Neural cell (in vitro differentiated cells): ENCODE data around the gene MTREX. TPM values are rescaled to one million over a fixed set of nuclear protein-coding genes. Genes with fewer than 3 reads are reported as not detected.

Experiments used
- H2AFZ ChIP-seq: fragments of 200-600, 300-800 bp; sonication (generic), shearing (Covaris generic); 2 replicates; pipeline ENCODE4 v1.6.0; 2014; ENCODE audit warnings: low read depth, mild to moderate bottlenecking, antibody characterized with exemption, low read length, moderate library complexity
- H3F3A ChIP-seq: fragments of 200-600 bp; shearing (Covaris generic); 2 replicates; pipeline ENCODE4 v1.6.1; 2016; ENCODE audit warnings: mild to moderate bottlenecking, moderate library complexity, mixed read lengths, antibody characterized with exemption, low read length; ENCODE audit not compliant: insufficient read depth, poor library complexity, severe bottlenecking
- H3K27ac ChIP-seq: fragments of 200-600, 300-800 bp; sonication (generic), shearing (Covaris generic); 2 replicates; pipeline ENCODE4 v1.5.1; 2014; ENCODE audit warnings: mild to moderate bottlenecking, low read length, moderate library complexity
- H3K27me3 ChIP-seq: fragments of 300-800, 200-600 bp; sonication (generic), shearing (Covaris generic); 2 replicates; pipeline ENCODE4 v1.6.0; 2014; ENCODE audit warnings: mild to moderate bottlenecking, low read depth, low read length, moderate library complexity; ENCODE audit not compliant: insufficient read depth
- H3K36me3 ChIP-seq: fragments of 300-800, 200-600 bp; sonication (generic), shearing (Covaris generic); 2 replicates; pipeline ENCODE4 v1.5.1; 2014; ENCODE audit warnings: mild to moderate bottlenecking, antibody characterized with exemption, low read length, moderate library complexity; ENCODE audit not compliant: insufficient read depth
- H3K4me2 ChIP-seq: fragments of 300-800, 200-600 bp; sonication (generic), shearing (Covaris generic); 2 replicates; pipeline ENCODE4 v1.6.0; 2014; ENCODE audit warnings: mild to moderate bottlenecking, low read length
- H3K4me3 ChIP-seq: fragments of 300-800, 200-600 bp; sonication (generic), shearing (Covaris generic); 2 replicates; pipeline ENCODE4 v1.5.1; 2014; ENCODE audit warnings: mild to moderate bottlenecking, low read length, moderate library complexity
- H3K79me2 ChIP-seq: fragments of 200-600 bp; shearing (Covaris generic); replicated peaks from 2 replicates; pipeline ENCODE4 v1.6.0; 2014; ENCODE audit warnings: mild to moderate bottlenecking, low read length, moderate library complexity; ENCODE audit not compliant: insufficient read depth
- H3K9ac ChIP-seq: fragments of 300-800, 200-600 bp; sonication (generic), shearing (Covaris generic); 2 replicates; pipeline ENCODE4 v1.6.1; 2016; ENCODE audit warnings: mild to moderate bottlenecking, low read length, mixed read lengths
- H3K9me2 ChIP-seq: fragments of 200-600 bp; shearing (Covaris generic); 2 replicates; pipeline ENCODE4 v1.6.1; 2016; ENCODE audit warnings: mild to moderate bottlenecking, low read length, mixed read lengths; ENCODE audit not compliant: insufficient read depth
- H3K9me3 ChIP-seq: fragments of 200-600, 300-800 bp; sonication (generic), shearing (Covaris generic); 2 replicates; pipeline ENCODE4 v1.6.1; 2016; ENCODE audit warnings: mild to moderate bottlenecking, mixed run types, low read length, moderate library complexity, mixed read lengths
- H4K20me1 ChIP-seq: fragments of 200-600 bp; shearing (Covaris generic); 2 replicates; pipeline ENCODE4 v1.6.1; 2016; ENCODE audit warnings: mild to moderate bottlenecking, mixed run types; ENCODE audit not compliant: insufficient read depth
- EP300 ChIP-seq: fragments of 450-650 bp; conservative IDR thresholded peaks from 2 replicates; pipeline ENCODE4 v1.6.1; 2014; ENCODE audit warnings: antibody characterized with exemption, mild to moderate bottlenecking, moderate library complexity; ENCODE audit not compliant: poor library complexity, severe bottlenecking
- EZH2 ChIP-seq: fragments of 200-600, 300-800 bp; shearing (Covaris generic), sonication (generic); IDR thresholded peaks from 2 replicates; pipeline ENCODE4 v1.6.1; 2014; ENCODE audit warnings: antibody characterized with exemption, low read length, borderline replicate concordance, mild to moderate bottlenecking; ENCODE audit not compliant: insufficient read depth, poor library complexity, severe bottlenecking
- MXI1 ChIP-seq: fragments of 450-650 bp; conservative IDR thresholded peaks from 2 replicates; pipeline ENCODE4 v1.6.1; 2014; ENCODE audit warnings: antibody characterized with exemption, mild to moderate bottlenecking; ENCODE audit not compliant: poor library complexity, severe bottlenecking
- POLR2AphosphoS5 ChIP-seq: IDR thresholded peaks from 2 replicates; pipeline ENCODE4 v1.6.1; 2012
- RAD21 ChIP-seq: fragments of 450-650 bp; conservative IDR thresholded peaks from 2 replicates; pipeline ENCODE4 v1.6.1; 2014; ENCODE audit warnings: antibody characterized with exemption, mild to moderate bottlenecking, moderate library complexity
- REST ChIP-seq: IDR thresholded peaks from 2 replicates; pipeline ENCODE4 v1.6.1; 2012; ENCODE audit warnings: borderline replicate concordance
- SMC3 ChIP-seq: fragments of 450-650 bp; conservative IDR thresholded peaks from 2 replicates; pipeline ENCODE4 v1.6.1; 2014; ENCODE audit warnings: antibody characterized with exemption, mild to moderate bottlenecking, moderate library complexity; ENCODE audit not compliant: poor library complexity
- TAF1 ChIP-seq: IDR thresholded peaks from 2 replicates; pipeline ENCODE4 v1.6.1; 2012; ENCODE audit warnings: low read depth
- polyA plus RNA-seq: library from polyadenylated mRNA; depleted of rRNA; stranded (reverse); fragments of >200 nt; gene quantifications from 2 replicates; pipeline ENCODE4 v1.2.3, GENCODE V29; 2014
- TF ChIP-seq, protein P1 (sequence below): fragments of 450-650 bp; IDR thresholded peaks from 2 replicates; pipeline ENCODE4 v1.5.1; 2014; ENCODE audit warnings: antibody characterized with exemption, mild to moderate bottlenecking, moderate library complexity; ENCODE audit not compliant: poor library complexity, severe bottlenecking

The MTREX gene
- polyA plus RNA-seq, 1 donor from 2014 or later: 77.6 TPM

GRCh38 chr5:55429613-55430253, 121.9 kb downstream of the MTREX start:
- H2AFZ ChIP-seq: no peak overlapping the region
- H3K36me3 ChIP-seq: peaks cover 13% of the 10 kb centered on the region
- peaks cover 5% of the 10 kb centered on the region for H3K9me3 ChIP-seq
- no peaks in the 10 kb centered on the region for H3K27me3 ChIP-seq
- H3K9me2 ChIP-seq: no peaks in the 10 kb centered on the region
- H3K9ac ChIP-seq: no peak overlapping the region
- H3K27ac ChIP-seq: no peak overlapping the region
- no peaks in the 10 kb centered on the region for H3K79me2 ChIP-seq
- TF ChIP-seq RAD21 (no peak), SMC3 (no peak), TAF1 (no peak)
- no peaks in the 10 kb centered on the region for H4K20me1 ChIP-seq
- no peak overlapping the region for H3K4me2 ChIP-seq
- H3F3A ChIP-seq: no peaks in the 10 kb centered on the region
- H3K4me3 ChIP-seq: no peak overlapping the region

DNA sequence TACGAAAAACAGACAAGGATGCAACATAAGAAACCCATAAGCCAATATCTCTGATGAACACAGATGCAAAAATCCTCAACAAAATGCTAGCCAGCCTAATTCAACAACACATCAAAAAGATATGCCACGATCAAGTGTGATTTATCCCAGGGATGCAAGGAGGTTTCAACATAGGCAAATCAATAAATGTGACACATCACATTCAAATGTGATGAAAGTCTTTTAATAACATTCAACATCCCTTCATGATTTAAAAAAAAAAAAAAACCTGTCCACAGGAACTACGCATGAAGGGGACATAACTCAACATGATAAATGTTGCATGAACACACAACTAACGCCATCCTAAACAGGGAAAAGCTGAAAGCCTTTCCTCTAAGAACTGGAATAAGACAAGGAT, 124.8 kb downstream of the MTREX start:
- H3K9ac ChIP-seq: no peak overlapping the region
- no peak overlapping the region for H2AFZ ChIP-seq
- TF ChIP-seq EZH2 (no peak), POLR2AphosphoS5 (no peak), EP300 (no peak), MXI1 (no peak), REST (no peak), TAF1 (no peak), SMC3 (no peak), RAD21 (no peak)
- TF ChIP-seq, protein P1, sequence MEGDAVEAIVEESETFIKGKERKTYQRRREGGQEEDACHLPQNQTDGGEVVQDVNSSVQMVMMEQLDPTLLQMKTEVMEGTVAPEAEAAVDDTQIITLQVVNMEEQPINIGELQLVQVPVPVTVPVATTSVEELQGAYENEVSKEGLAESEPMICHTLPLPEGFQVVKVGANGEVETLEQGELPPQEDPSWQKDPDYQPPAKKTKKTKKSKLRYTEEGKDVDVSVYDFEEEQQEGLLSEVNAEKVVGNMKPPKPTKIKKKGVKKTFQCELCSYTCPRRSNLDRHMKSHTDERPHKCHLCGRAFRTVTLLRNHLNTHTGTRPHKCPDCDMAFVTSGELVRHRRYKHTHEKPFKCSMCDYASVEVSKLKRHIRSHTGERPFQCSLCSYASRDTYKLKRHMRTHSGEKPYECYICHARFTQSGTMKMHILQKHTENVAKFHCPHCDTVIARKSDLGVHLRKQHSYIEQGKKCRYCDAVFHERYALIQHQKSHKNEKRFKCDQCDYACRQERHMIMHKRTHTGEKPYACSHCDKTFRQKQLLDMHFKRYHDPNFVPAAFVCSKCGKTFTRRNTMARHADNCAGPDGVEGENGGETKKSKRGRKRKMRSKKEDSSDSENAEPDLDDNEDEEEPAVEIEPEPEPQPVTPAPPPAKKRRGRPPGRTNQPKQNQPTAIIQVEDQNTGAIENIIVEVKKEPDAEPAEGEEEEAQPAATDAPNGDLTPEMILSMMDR: no peak
- H4K20me1 ChIP-seq: no peaks in the 10 kb centered on the region
- H3K4me3 ChIP-seq: no peak overlapping the region
- no peak overlapping the region for H3K27ac ChIP-seq
- H3F3A ChIP-seq: no peaks in the 10 kb centered on the region
- H3K9me2 ChIP-seq: no peaks in the 10 kb centered on the region
- peaks cover 8% of the 10 kb centered on the region for H3K36me3 ChIP-seq
- H3K9me3 ChIP-seq: peaks cover 5% of the 10 kb centered on the region
- H3K27me3 ChIP-seq: no peaks in the 10 kb centered on the region
- no peak overlapping the region for H3K4me2 ChIP-seq
- H3K79me2 ChIP-seq: no peaks in the 10 kb centered on the region
